K562 (cell line): ENCODE measurements around the gene RNF207. TPM values are rescaled to one million over a fixed set of nuclear protein-coding genes. Genes with fewer than 3 reads are reported as not detected.

Source experiments
- ATAC-seq: fragments of 200-7000 bp; cut with Tn5 transposase; 3 replicates; pipeline ENCODE4 v1.9.1; 2020; ENCODE audit warnings: moderate library complexity
- BruUV-seq: library from RNA; stranded (reverse); fragments of 400-500 nt; replicated peaks from 2 replicates; lab custom pipeline; 2021; lab: Mats Ljungman, UMichigan
- CTCF ChIA-PET: fragments of 300-600 bp; formaldehyde crosslinking; extraction: SDS; loops from one replicate; lab custom pipeline; 2021; ENCODE audit warnings: low intra/inter-chr PET ratio; lab: Yijun Ruan, JAX
- POLR2A ChIA-PET: fragments of 300-600, 350-650 bp; sonication (Branson Sonifier 250); formaldehyde crosslinking; extraction: SDS; loops from one replicate; lab custom pipeline; 2021; ENCODE audit warnings: antibody characterized with exemption, inconsistent platforms; lab: Yijun Ruan, JAX
- DNase-seq, 4 experiments: peaks; one replicate each; pipeline versions ENCODE4 v3.0.0 to v3.0.0-alpha.2; 2011 to 2018; ENCODE audit warnings: low spot score in 3 of 4, mixed read lengths in 3 of 4; ENCODE audit errors: extremely low read depth in 1 of 4
- FAIRE-seq: peaks from 2 replicates; lab custom pipeline; 2011; peaks lifted over from hg19 to GRCh38; lab: Jason Lieb, UNC
- H2AFZ ChIP-seq: 2 replicates; pipeline ENCODE4 v1.6.0; 2011; ENCODE audit warnings: low read depth, low read length, control low read depth, inconsistent platforms
- H3K27ac ChIP-seq: fragments of 200-600 bp; 3 replicates; pipeline ENCODE4 v1.8.0; 2011; ENCODE audit warnings: low read depth, mild to moderate bottlenecking, control low read depth, inconsistent platforms, low read length, moderate library complexity, mixed read lengths; ENCODE audit errors: extremely low read depth
- H3K27me3 ChIP-seq, 2 experiments: fragments of 300-600 bp in 1 of 2; 2 replicates in 1 of 2; 3 replicates in 1 of 2; pipeline versions ENCODE4 v1.6.0 to v1.8.0; 2011; ENCODE audit warnings: inconsistent platforms in 2 of 2, low read length in 2 of 2, mild to moderate bottlenecking in 1 of 2, mixed read lengths in 1 of 2, moderate library complexity in 1 of 2; ENCODE audit not compliant: control insufficient read depth in 2 of 2, insufficient read depth in 2 of 2
- H3K36me3 ChIP-seq: fragments of 300-600 bp; 3 replicates; pipeline ENCODE4 v1.8.0; 2011; ENCODE audit warnings: mild to moderate bottlenecking, low read length, inconsistent platforms; ENCODE audit not compliant: control insufficient read depth, insufficient read depth
- H3K4me1 ChIP-seq, 2 experiments: fragments of 200-600 bp in 1 of 2; replicated peaks in 1 of 2; 2 replicates in 1 of 2; 3 replicates in 1 of 2; pipeline versions ENCODE4 v1.5.1 to v1.8.0; 2011; ENCODE audit warnings: inconsistent platforms in 2 of 2, low read length in 2 of 2, mild to moderate bottlenecking in 1 of 2, mixed read lengths in 1 of 2, moderate library complexity in 1 of 2; ENCODE audit not compliant: control insufficient read depth in 2 of 2, insufficient read depth in 2 of 2
- H3K4me2 ChIP-seq: 2 replicates; pipeline ENCODE4 v1.6.1; 2011; ENCODE audit warnings: low read length, control low read depth, inconsistent platforms, mixed read lengths; ENCODE audit not compliant: insufficient read depth
- H3K4me3 ChIP-seq: fragments of 200-600 bp; sonication (generic), shearing (Covaris generic); 2 replicates; pipeline ENCODE4 v1.5.1; 2016; ENCODE audit warnings: control low read depth, inconsistent platforms
- H3K79me2 ChIP-seq: fragments of 200-600 bp; 3 replicates; pipeline ENCODE4 v1.8.0; 2011; ENCODE audit warnings: low read length, inconsistent platforms; ENCODE audit not compliant: control insufficient read depth, insufficient read depth
- H3K9ac ChIP-seq, 2 experiments: 2 replicates each; pipeline versions ENCODE4 v1.6.0 to v1.6.1; 2011; ENCODE audit warnings: low read depth in 2 of 2, low read length in 2 of 2, control low read depth in 1 of 2, inconsistent platforms in 1 of 2, mild to moderate bottlenecking in 1 of 2, mixed read lengths in 1 of 2; ENCODE audit not compliant: insufficient read depth in 1 of 2
- H3K9me1 ChIP-seq: one replicate; pipeline ENCODE4 v1.6.0; 2011; ENCODE audit warnings: inconsistent platforms, mild to moderate bottlenecking, low read length, moderate library complexity; ENCODE audit not compliant: control insufficient read depth, insufficient read depth
- H3K9me3 ChIP-seq: replicated peaks from 2 replicates; pipeline ENCODE4 v1.5.1; 2011; ENCODE audit warnings: low read depth, low read length, inconsistent platforms; ENCODE audit not compliant: control insufficient read depth, insufficient read depth
- H4K20me1 ChIP-seq: replicated peaks from 2 replicates; pipeline ENCODE4 v1.6.1; 2011; ENCODE audit warnings: low read length, inconsistent platforms, mixed read lengths; ENCODE audit not compliant: control insufficient read depth, insufficient read depth
- ARID4B ChIP-seq: sonication (generic); formaldehyde crosslinking; IDR thresholded peaks from 2 replicates; pipeline ENCODE4 v1.8.0; 2022; ENCODE audit warnings: mild to moderate bottlenecking, missing genetic modification reagents
- CBFB ChIP-seq: sonication (generic); formaldehyde crosslinking; IDR thresholded peaks from 2 replicates; pipeline ENCODE4 v1.4.0; 2020; ENCODE audit warnings: mild to moderate bottlenecking, missing genetic modification reagents
- ELF4 ChIP-seq: fragments of 450-650 bp; formaldehyde crosslinking; IDR thresholded peaks from 2 replicates; pipeline ENCODE4 v1.4.0; 2022; ENCODE audit warnings: missing genetic modification characterization
- ERF ChIP-seq: fragments of 450-650 bp; formaldehyde crosslinking; IDR thresholded peaks from 2 replicates; pipeline ENCODE4 v1.4.0; 2020; ENCODE audit warnings: mild to moderate bottlenecking, mixed read lengths
- MAZ ChIP-seq, 2 experiments: fragments of 450-650 bp in 1 of 2; sonication (generic) in 1 of 2; formaldehyde crosslinking; IDR thresholded peaks in 1 of 2; conservative IDR thresholded peaks in 1 of 2; 2 replicates each; pipeline versions ENCODE4 v1.4.0 to v1.5.0; 2020; ENCODE audit warnings: mild to moderate bottlenecking in 1 of 2, missing genetic modification reagents in 1 of 2
- NELFE ChIP-seq: IDR thresholded peaks from 2 replicates; pipeline ENCODE4 v1.6.1; 2011; ENCODE audit warnings: mild to moderate bottlenecking; ENCODE audit not compliant: insufficient read depth, insufficient read length
- PML ChIP-seq: IDR thresholded peaks from 2 replicates; pipeline ENCODE4 v1.6.1; 2012; ENCODE audit warnings: low read length, inconsistent platforms
- RB1 ChIP-seq: fragments of 450-650 bp; IDR thresholded peaks from 2 replicates; pipeline ENCODE4 v1.6.1; 2017; ENCODE audit warnings: low read depth, mild to moderate bottlenecking
- SMC3 ChIP-seq: conservative IDR thresholded peaks from 2 replicates; pipeline ENCODE4 v1.6.1; 2011; ENCODE audit warnings: low read depth, low read length, improper control_type of control experiment; ENCODE audit not compliant: insufficient read depth
- THAP7 ChIP-seq: fragments of 250-450 bp; sonication (Bioruptor Pico); IDR thresholded peaks from 2 replicates; pipeline ENCODE4 v1.5.0; 2021
- ZNF124 ChIP-seq: sonication (generic); formaldehyde crosslinking; IDR thresholded peaks from 2 replicates; pipeline ENCODE4 v1.8.1; 2022; ENCODE audit warnings: missing genetic modification reagents
- ZNF324 ChIP-seq: fragments of 250-450 bp; sonication (Bioruptor Pico); IDR thresholded peaks from 2 replicates; pipeline ENCODE4 v1.4.0; 2020; ENCODE audit warnings: mild to moderate bottlenecking
- ZNF589 ChIP-seq: fragments of 200-800 bp; sonication (Bioruptor generic); IDR thresholded peaks from 2 replicates; pipeline ENCODE4 v1.6.1; 2016; ENCODE audit warnings: low read depth, missing genetic modification characterization, missing compliant biosample characterization
- ZNF695 ChIP-seq: fragments of 450-650 bp; formaldehyde crosslinking; IDR thresholded peaks from 2 replicates; pipeline ENCODE4 v1.4.0; 2020; ENCODE audit warnings: mild to moderate bottlenecking, moderate library complexity
- WGBS: fragments of 100-300 bp; shearing (Covaris generic); methylation state at CpG from one replicate; pipeline ENCODE4 v1.1.6; 2016; ENCODE audit warnings: low coverage, mixed read lengths; ENCODE audit not compliant: insufficient coverage; ENCODE audit errors: missing lambda C conversion rate; 5-methylcytosine and 5-hydroxymethylcytosine counted together
- in situ Hi-C: fragments of 300-500 bp; cut with MboI; formaldehyde crosslinking; loops from 4 replicates; pipeline ENCODE4 v1.15.0; 2018; ENCODE audit warnings: inconsistent platforms, mixed read lengths
- intact Hi-C: fragments of 100-400 bp; cut with micrococcal nuclease; formaldehyde crosslinking; loops from 2 replicates; pipeline ENCODE4 v1.14.2; 2022
- polyA plus RNA-seq, 8 experiments: library from polyadenylated mRNA; depleted of rRNA in 4 of 8; stranded (reverse) in 5 of 8; unstranded in 3 of 8; fragments of >200 nt; fragmentation: Nextera tagmentation in 2 of 8; fragmentation: Illumina TruSeq in 1 of 8; extraction: Ambion mirVana in 2 of 8; extraction: Trizol in 1 of 8; gene quantifications; 2 replicates each; pipeline versions ENCODE4 v1.2.1 to v1.2.3, GENCODE V29; 2011 to 2014; ENCODE audit warnings: inconsistent platforms in 1 of 8, missing spikeins in 1 of 8
- total RNA-seq, 7 experiments: library from RNA; depleted of rRNA in 6 of 7; stranded (reverse); fragments of >200 nt in 6 of 7; fragmentation: Illumina TruSeq in 2 of 7; extraction: Trizol in 2 of 7; gene quantifications; 2 replicates each; pipeline versions ENCODE4 v1.2.1 to v1.2.3, GENCODE V29; 2011 to 2021; ENCODE audit warnings: low replicate concordance in 1 of 7

RNF207 gene
- total and polyA plus RNA-seq, 9 of the 15 experiments (the other 6 are each of a cell fraction or from before 2014, with no cell fraction given), result 2.7 to 30.6 (median 12.9) TPM

DNA sequence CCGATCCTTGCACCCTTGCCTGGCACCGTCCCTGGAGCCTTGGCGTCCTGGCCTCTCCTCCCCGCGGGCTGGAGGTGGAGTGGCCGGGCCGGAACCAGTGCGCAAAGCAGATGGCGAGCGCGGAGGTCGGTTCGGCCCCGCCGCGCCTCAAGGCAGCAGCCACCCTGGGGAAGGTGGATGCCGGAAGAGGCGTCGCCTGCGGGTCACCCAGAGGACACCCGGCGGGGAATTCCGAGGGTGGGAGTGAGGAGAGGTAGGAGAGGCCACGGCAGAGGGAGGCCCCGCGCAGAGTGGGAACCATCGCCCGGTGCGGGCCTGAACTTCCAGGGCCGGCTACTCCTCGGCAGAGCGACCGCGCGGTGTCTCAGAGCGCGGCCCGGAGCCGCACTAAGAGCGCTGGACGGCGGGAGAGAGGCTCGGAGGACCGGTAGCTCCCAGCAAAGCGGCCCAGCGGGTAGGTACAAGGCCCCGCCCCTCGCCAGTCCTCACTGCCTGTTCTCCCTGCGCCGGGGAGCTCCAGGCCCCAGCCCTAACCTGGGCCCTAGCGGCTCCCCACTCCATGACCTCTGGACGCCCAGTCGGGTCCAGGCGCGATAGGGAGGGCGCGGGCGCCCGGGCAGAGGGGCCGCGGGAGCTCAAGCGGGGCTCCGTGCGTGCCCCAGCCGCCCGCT, at the start of gene RNF207 (continued):
- peak; percentile 47; the same call in 1 of the 2 replicates for TF ChIP-seq ARID4B (CRISPR knock-in tag)
- no peak for TF ChIP-seq NELFE
- no peak for TF ChIP-seq ZNF324 (CRISPR knock-in tag)
- no peak for TF ChIP-seq RB1
- peak; percentile 83 to 95 for TF ChIP-seq MAZ (CRISPR knock-in tag; conservative IDR thresholded peaks at IDR 0.05 in 1 of 2, IDR thresholded peaks at IDR 0.05 in 1 of 2)

- no peak overlapping the region for H2AFZ ChIP-seq
- H3K4me2 ChIP-seq, result no peak overlapping the region
- in situ Hi-C loops, result no loop called here
- peaks cover 0 to 14% of the 10 kb centered on the region in 2 experiments; a peak in 2 of 5 replicates for H3K4me1 ChIP-seq
- no TSS peak for BruUV-seq
- intact Hi-C loops, result no loop called here
- ChIA-PET POLR2A (no interaction called here), CTCF (no interaction called here)
- no peak overlapping the region for H3K4me3 ChIP-seq
- peak overlapping the region in 1 of 2 experiments; percentile 59; a peak in 1 of 4 replicates for H3K9ac ChIP-seq
- H3K79me2 ChIP-seq, result no peaks in the 10 kb centered on the region
- ATAC-seq (no peak), DNase-seq (no peak), FAIRE-seq (no peak)
- no peaks in the 10 kb centered on the region for H3K36me3 ChIP-seq
- H3K9me1 ChIP-seq, result no peaks in the 10 kb centered on the region
- H3K27me3 ChIP-seq, result peaks cover 34 to 81% of the 10 kb centered on the region in 2 experiments; a peak in 4 of 5 replicates
- peaks cover 39% of the 10 kb centered on the region; the same call in 1 of the 2 replicates for H4K20me1 ChIP-seq
- H3K9me3 ChIP-seq, result no peaks in the 10 kb centered on the region
- WGBS, result 5% methylated on average over 2 of the region's 2 CpGs
- H3K27ac ChIP-seq, result no peak overlapping the region
- no peak for TF ChIP-seq SMC3
- no peak for TF ChIP-seq ERF (CRISPR knock-in tag)
- no peak for TF ChIP-seq THAP7 (CRISPR knock-in tag)
- TF ChIP-seq ZNF124 (CRISPR knock-in tag), result no peak
- no peak for TF ChIP-seq CBFB (CRISPR knock-in tag)
- TF ChIP-seq PML, result no peak
- TF ChIP-seq ZNF695 (CRISPR knock-in tag), result no peak
- TF ChIP-seq ZNF589 (CRISPR knock-in tag), result no peak
- TF ChIP-seq ELF4 (CRISPR knock-in tag), result no peak
Observed at GRCh38 chr1:6157132-6157527, 48.8 kb upstream of the RNF207 start.
